WERI-Rb-1 (cell line): ENCODE measurements around the gene SRI.
"Not testable (repeated sequence)": the region's sequence is repeated elsewhere in the genome, so short reads cannot be mapped to it uniquely, and the experiment has no call there.

Experiments used
- DNase-seq: peaks from one replicate; pipeline ENCODE4 v3.0.0-alpha.2; 2020
- H3K27ac ChIP-seq: fragments of 250-450 bp; sonication (Bioruptor Pico); 2 replicates; pipeline ENCODE4 v1.5.1; 2020; ENCODE audit warnings: mild to moderate bottlenecking, moderate library complexity
- H3K27me3 ChIP-seq: fragments of 250-450 bp; sonication (Bioruptor Pico); 2 replicates; pipeline ENCODE4 v1.5.1; 2021; ENCODE audit warnings: mild to moderate bottlenecking, low read depth, moderate library complexity; ENCODE audit not compliant: insufficient read depth, severe bottlenecking
- H3K36me3 ChIP-seq: fragments of 250-450 bp; sonication (Bioruptor Pico); 2 replicates; pipeline ENCODE4 v1.5.1; 2020; ENCODE audit warnings: mild to moderate bottlenecking, moderate library complexity
- H3K4me3 ChIP-seq: 2 replicates; pipeline ENCODE4 v1.5.1; 2011; ENCODE audit warnings: low read depth, mild to moderate bottlenecking, control low read depth, low read length
- H3K9me3 ChIP-seq: fragments of 250-450 bp; sonication (Bioruptor Pico); 2 replicates; pipeline ENCODE4 v1.5.1; 2021; ENCODE audit warnings: mild to moderate bottlenecking, moderate library complexity; ENCODE audit not compliant: severe bottlenecking
- TF ChIP-seq, protein P1 (sequence below): IDR thresholded peaks from 2 replicates; pipeline ENCODE4 v1.5.1; 2011; ENCODE audit warnings: low read depth, mild to moderate bottlenecking, control low read depth, inconsistent platforms, low read length

Gene SRI

DNA sequence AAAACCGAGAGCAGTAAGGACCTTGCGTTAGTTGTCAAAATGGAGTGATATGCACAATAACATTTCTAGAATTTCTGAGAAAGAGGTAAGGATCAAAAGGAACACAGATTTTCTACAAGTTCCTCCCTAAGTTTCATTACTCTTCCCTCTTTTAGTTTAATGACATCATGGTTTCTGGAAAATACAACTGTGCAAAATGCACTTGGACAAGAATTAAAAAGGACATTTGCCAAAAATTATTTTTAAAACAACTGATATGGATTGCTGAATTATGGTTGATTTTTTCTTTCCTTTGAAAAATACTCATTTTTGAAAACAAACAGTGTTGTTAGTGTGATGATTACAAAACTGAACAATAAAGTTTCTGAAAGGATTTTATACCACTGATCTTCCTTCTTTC lies 52.1 kb downstream of the SRI start:
- H3K4me3 ChIP-seq, result no peak overlapping the region
- H3K27ac ChIP-seq, result no peak overlapping the region
- no peaks in the 10 kb centered on the region for H3K36me3 ChIP-seq
- DNase-seq, result no peak
- TF ChIP-seq, protein P1, sequence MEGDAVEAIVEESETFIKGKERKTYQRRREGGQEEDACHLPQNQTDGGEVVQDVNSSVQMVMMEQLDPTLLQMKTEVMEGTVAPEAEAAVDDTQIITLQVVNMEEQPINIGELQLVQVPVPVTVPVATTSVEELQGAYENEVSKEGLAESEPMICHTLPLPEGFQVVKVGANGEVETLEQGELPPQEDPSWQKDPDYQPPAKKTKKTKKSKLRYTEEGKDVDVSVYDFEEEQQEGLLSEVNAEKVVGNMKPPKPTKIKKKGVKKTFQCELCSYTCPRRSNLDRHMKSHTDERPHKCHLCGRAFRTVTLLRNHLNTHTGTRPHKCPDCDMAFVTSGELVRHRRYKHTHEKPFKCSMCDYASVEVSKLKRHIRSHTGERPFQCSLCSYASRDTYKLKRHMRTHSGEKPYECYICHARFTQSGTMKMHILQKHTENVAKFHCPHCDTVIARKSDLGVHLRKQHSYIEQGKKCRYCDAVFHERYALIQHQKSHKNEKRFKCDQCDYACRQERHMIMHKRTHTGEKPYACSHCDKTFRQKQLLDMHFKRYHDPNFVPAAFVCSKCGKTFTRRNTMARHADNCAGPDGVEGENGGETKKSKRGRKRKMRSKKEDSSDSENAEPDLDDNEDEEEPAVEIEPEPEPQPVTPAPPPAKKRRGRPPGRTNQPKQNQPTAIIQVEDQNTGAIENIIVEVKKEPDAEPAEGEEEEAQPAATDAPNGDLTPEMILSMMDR, result no peak
- H3K27me3 ChIP-seq, result no peaks in the 10 kb centered on the region
- H3K9me3 ChIP-seq, result no peaks in the 10 kb centered on the region

DNA sequence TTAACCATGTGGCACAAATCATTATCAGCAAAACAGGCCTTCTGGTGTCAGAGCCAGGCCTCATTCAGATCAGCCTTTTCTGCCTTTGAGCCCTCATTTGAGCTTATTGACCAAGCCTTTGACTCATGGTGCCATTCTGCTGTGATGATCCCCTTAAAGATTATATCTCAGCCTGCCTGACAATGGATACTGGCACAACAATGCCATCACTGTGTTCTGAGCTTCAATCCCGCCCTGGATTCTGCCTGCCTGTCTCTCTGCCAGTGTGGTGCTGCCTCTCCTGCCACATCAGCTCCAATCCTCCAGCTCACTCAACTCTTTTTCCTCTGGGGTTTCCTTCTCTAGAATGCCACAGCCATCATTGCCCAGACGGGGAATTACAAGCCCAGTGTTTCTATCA lies 52.6 kb downstream of the SRI start:
- H3K4me3 ChIP-seq, result no peak overlapping the region
- H3K27me3 ChIP-seq, result no peaks in the 10 kb centered on the region
- H3K36me3 ChIP-seq, result no peaks in the 10 kb centered on the region
- no peak overlapping the region for H3K27ac ChIP-seq
- H3K9me3 ChIP-seq, result no peaks in the 10 kb centered on the region
- TF ChIP-seq, protein P1, result no peak
- DNase-seq, result no peak

DNA sequence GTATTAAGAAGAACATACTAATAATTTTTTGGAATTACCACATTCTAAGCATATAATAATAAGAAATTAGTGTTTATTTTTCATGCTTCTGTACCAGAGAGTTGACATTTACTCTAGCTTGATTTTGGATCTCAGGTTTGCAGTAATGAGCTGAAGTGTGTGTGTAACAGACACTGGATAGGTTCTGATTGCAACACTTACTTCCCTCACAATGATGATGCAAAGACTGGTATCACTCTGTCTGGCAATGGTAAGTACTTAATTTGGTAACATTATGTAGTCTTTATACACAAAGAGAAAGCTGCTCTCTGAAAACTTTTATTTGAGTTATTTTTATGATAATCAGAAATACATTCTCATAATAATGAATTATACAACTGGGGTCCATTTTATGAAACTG lies 54.1 kb downstream of the SRI start:
- no peaks in the 10 kb centered on the region for H3K27me3 ChIP-seq
- H3K27ac ChIP-seq, result no peak overlapping the region
- H3K4me3 ChIP-seq, result no peak overlapping the region
- H3K9me3 ChIP-seq, result no peaks in the 10 kb centered on the region
- no peak for DNase-seq
- no peaks in the 10 kb centered on the region for H3K36me3 ChIP-seq
- TF ChIP-seq, protein P1, result no peak

DNA sequence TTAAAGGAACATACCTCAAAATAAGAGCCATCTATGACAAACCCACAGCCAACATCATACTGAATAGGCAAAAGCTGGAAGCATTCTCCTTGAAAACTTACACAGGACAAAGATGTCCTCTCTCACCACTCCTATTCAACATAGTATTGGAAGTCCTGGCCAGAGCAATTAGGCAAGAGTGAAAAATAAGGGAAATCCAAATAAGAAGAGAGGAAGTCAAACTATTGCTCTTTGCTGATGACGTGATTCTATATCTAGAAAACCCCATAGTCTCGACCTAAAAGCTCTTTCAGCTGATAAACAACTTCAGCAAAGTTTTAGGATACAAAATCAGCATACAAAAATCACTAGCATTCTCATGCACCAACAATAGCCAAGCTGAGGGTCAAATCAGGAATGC lies 60.1 kb downstream of the SRI start:
- H3K9me3 ChIP-seq, H3K27ac ChIP-seq, H3K36me3 ChIP-seq, DNase-seq, H3K4me3 ChIP-seq, H3K27me3 ChIP-seq: not testable (repeated sequence)

DNA sequence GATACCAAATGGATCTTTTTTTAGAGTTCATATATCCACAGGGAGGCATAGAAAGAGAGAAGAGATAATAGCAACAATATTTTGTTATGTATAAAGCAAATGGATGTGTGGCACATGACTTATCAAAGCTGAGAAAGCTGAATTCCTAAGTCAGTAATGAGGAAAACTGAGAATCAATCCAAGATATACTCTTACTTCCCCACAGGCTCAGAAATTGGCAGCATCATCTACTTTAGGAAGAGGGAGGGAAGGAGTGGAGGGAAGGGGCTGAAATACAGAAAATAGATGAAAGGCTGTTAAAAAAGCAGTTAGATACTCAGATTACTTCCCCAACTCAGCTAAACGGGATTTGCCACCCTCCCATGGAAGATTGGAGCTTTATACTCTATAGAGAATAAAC lies 63.5 kb downstream of the SRI start:
- TF ChIP-seq, protein P1, result no peak
- H3K27ac ChIP-seq, result no peak overlapping the region
- no peak overlapping the region for H3K4me3 ChIP-seq
- H3K9me3 ChIP-seq, result no peaks in the 10 kb centered on the region
- no peak for DNase-seq
- no peaks in the 10 kb centered on the region for H3K36me3 ChIP-seq
- H3K27me3 ChIP-seq, result no peaks in the 10 kb centered on the region

DNA sequence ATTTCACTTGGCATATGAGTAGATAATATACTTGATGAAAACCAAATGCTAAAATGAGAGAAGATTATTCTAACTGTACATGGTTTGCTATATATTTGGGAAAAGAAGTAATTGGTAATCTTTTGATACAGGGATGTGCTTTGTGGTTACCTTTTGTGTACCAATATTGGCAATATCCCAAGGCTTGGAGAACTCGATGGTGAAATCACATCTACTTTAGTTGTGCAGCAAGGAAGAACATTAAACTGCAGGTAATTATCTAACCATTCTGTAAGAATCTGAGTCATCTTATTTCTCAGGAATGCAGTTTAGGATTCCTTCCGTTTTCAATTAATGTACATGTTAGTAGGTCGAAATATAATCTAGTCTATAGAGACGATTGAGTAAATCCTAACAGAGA lies 64.1 kb downstream of the SRI start:
- Histone ChIP-seq H3K27me3 (no peaks in the 10 kb centered on the region), H3K9me3 (no peaks in the 10 kb centered on the region), H3K27ac (no peak overlapping the region), H3K36me3 (no peaks in the 10 kb centered on the region), H3K4me3 (no peak overlapping the region)
- TF ChIP-seq, protein P1, result no peak
- no peak for DNase-seq
